WTC11 (cell line): ENCODE measurements around the gene POU2F1. TPM values are rescaled to one million over a fixed set of nuclear protein-coding genes. Genes with fewer than 3 reads are reported as not detected.

Experiments
- ATAC-seq: fragments of 200-7000 bp; cut with Tn5 transposase; 2 replicates; pipeline ENCODE4 v1.10.0; 2021; ENCODE audit warnings: mild to moderate bottlenecking, moderate library complexity
- CTCF ChIA-PET: fragments of 300-600 bp; sonication (Branson Sonifier 250); formaldehyde crosslinking; loops from one replicate; lab custom pipeline; 2021; ENCODE audit warnings: antibody characterized with exemption; lab: Charles Lee
- POLR2A ChIA-PET: fragments of 350-600 bp; sonication (Branson Sonifier 250); formaldehyde crosslinking; loops from one replicate; lab custom pipeline; 2021; ENCODE audit warnings: antibody characterized with exemption; lab: Charles Lee
- DNase-seq: peaks from one replicate; pipeline ENCODE4 v3.0.0; 2021; ENCODE audit warnings: low spot score
- H3K27ac Mint-ChIP-seq: 2 replicates; pipeline ENCODE4 v1.8.0; 2021; ENCODE audit warnings: mixed read lengths
- H3K27me3 Mint-ChIP-seq: 2 replicates; pipeline ENCODE4 v1.8.0; 2021; ENCODE audit warnings: low read depth, mild to moderate bottlenecking, moderate library complexity, mixed read lengths
- H3K36me3 Mint-ChIP-seq: 2 replicates; pipeline ENCODE4 v1.8.0; 2021; ENCODE audit warnings: mixed read lengths
- H3K4me1 Mint-ChIP-seq: 2 replicates; pipeline ENCODE4 v1.8.0; 2022; ENCODE audit warnings: mixed read lengths
- H3K4me3 Mint-ChIP-seq: 2 replicates; pipeline ENCODE4 v1.8.0; 2021; ENCODE audit warnings: mild to moderate bottlenecking, moderate library complexity, mixed read lengths
- H3K9me3 Mint-ChIP-seq: 2 replicates; pipeline ENCODE4 v1.8.0; 2021; ENCODE audit warnings: mixed read lengths
- ATF6 ChIP-seq: sonication (generic); formaldehyde crosslinking; IDR thresholded peaks from 2 replicates; pipeline ENCODE4 v1.8.1; 2023; ENCODE audit warnings: mild to moderate bottlenecking, missing genetic modification reagents
- FOXK1 ChIP-seq: sonication (generic); formaldehyde crosslinking; IDR thresholded peaks from 2 replicates; pipeline ENCODE4 v1.8.0; 2022; ENCODE audit warnings: mild to moderate bottlenecking, moderate library complexity, missing genetic modification reagents
- FOXP4 ChIP-seq: sonication (generic); formaldehyde crosslinking; IDR thresholded peaks from 2 replicates; pipeline ENCODE4 v1.8.0; 2022; ENCODE audit warnings: mild to moderate bottlenecking, missing genetic modification reagents
- GRHL2 ChIP-seq: fragments of 250-450 bp; sonication (Bioruptor Pico); IDR thresholded peaks from 2 replicates; pipeline ENCODE4 v1.8.0; 2022; ENCODE audit warnings: mild to moderate bottlenecking, moderate library complexity; ENCODE audit not compliant: insufficient replicate concordance, severe bottlenecking
- SP1 ChIP-seq: sonication (generic); formaldehyde crosslinking; conservative IDR thresholded peaks from 2 replicates; pipeline ENCODE4 v1.8.1; 2022; ENCODE audit warnings: missing genetic modification reagents
- TCF7 ChIP-seq: sonication (generic); formaldehyde crosslinking; IDR thresholded peaks from 2 replicates; pipeline ENCODE4 v1.8.0; 2022; ENCODE audit warnings: mild to moderate bottlenecking, low read depth, missing genetic modification reagents, moderate library complexity
- USF2 ChIP-seq: sonication (generic); formaldehyde crosslinking; IDR thresholded peaks from 2 replicates; pipeline ENCODE4 v1.8.1; 2023; ENCODE audit warnings: mild to moderate bottlenecking, missing genetic modification reagents, moderate library complexity
- ZNF532 ChIP-seq: fragments of 250-450 bp; sonication (Bioruptor Pico); IDR thresholded peaks from 2 replicates; pipeline ENCODE4 v1.9.0; 2021; ENCODE audit warnings: mild to moderate bottlenecking, borderline replicate concordance
- total RNA-seq: library from RNA; stranded (reverse); gene quantifications from 3 replicates; pipeline ENCODE4 v1.2.3, GENCODE V29; 2021
- TF ChIP-seq, protein P1 (sequence below): sonication (generic); formaldehyde crosslinking; IDR thresholded peaks from 2 replicates; pipeline ENCODE4 v1.8.1; 2023; ENCODE audit warnings: mild to moderate bottlenecking, moderate library complexity, missing genetic modification reagents
- TF ChIP-seq, protein P2 (sequence below): sonication (generic); formaldehyde crosslinking; IDR thresholded peaks from 2 replicates; pipeline ENCODE4 v1.8.1; 2023; ENCODE audit warnings: mild to moderate bottlenecking, missing genetic modification reagents, borderline replicate concordance
- TF ChIP-seq, protein P3 (sequence below): sonication (generic); formaldehyde crosslinking; IDR thresholded peaks from 2 replicates; pipeline ENCODE4 v1.8.0; 2022; ENCODE audit warnings: mild to moderate bottlenecking, missing genetic modification reagents
- TF ChIP-seq, protein P4 (sequence below): sonication (generic); formaldehyde crosslinking; IDR thresholded peaks from 2 replicates; pipeline ENCODE4 v1.8.1; 2022; ENCODE audit warnings: missing genetic modification reagents, borderline replicate concordance

POU2F1 gene
- total RNA-seq, 1 experiment from 2014 or later = 51.3 TPM

GRCh38 chr1:167190747-167191237 lies 29.9 kb upstream of the POU2F1 start (continued):
- TF ChIP-seq FOXP4 (no peak), FOXK1 (CRISPR knock-in tag) (no peak), ATF6 (CRISPR knock-in tag) (no peak), ZNF532 (CRISPR knock-in tag) (no peak)

GRCh38 chr1:167191958-167192357 lies 28.7 kb upstream of the POU2F1 start:
- ChIA-PET POLR2A (no interaction called here), CTCF (no interaction called here)
- Mint-ChIP-seq H3K27me3 (no peaks in the 10 kb centered on the region), H3K4me3 (no peak overlapping the region), H3K4me1 (peaks cover 22% of the 10 kb centered on the region), H3K27ac (no peak overlapping the region), H3K36me3 (no peaks in the 10 kb centered on the region), H3K9me3 (peaks cover 3% of the 10 kb centered on the region; the same call in 1 of the 2 replicates)
- DNase-seq = no peak
- no peak for ATAC-seq
- no peak for TF ChIP-seq FOXP4
- TF ChIP-seq, protein P1, sequence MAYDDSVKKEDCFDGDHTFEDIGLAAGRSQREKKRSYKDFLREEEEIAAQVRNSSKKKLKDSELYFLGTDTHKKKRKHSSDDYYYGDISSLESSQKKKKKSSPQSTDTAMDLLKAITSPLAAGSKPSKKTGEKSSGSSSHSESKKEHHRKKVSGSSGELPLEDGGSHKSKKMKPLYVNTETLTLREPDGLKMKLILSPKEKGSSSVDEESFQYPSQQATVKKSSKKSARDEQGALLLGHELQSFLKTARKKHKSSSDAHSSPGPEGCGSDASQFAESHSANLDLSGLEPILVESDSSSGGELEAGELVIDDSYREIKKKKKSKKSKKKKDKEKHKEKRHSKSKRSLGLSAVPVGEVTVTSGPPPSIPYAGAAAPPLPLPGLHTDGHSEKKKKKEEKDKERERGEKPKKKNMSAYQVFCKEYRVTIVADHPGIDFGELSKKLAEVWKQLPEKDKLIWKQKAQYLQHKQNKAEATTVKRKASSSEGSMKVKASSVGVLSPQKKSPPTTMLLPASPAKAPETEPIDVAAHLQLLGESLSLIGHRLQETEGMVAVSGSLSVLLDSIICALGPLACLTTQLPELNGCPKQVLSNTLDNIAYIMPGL (CRISPR knock-in tag) = no peak
- TF ChIP-seq GRHL2 = no peak
- TF ChIP-seq, protein P2, sequence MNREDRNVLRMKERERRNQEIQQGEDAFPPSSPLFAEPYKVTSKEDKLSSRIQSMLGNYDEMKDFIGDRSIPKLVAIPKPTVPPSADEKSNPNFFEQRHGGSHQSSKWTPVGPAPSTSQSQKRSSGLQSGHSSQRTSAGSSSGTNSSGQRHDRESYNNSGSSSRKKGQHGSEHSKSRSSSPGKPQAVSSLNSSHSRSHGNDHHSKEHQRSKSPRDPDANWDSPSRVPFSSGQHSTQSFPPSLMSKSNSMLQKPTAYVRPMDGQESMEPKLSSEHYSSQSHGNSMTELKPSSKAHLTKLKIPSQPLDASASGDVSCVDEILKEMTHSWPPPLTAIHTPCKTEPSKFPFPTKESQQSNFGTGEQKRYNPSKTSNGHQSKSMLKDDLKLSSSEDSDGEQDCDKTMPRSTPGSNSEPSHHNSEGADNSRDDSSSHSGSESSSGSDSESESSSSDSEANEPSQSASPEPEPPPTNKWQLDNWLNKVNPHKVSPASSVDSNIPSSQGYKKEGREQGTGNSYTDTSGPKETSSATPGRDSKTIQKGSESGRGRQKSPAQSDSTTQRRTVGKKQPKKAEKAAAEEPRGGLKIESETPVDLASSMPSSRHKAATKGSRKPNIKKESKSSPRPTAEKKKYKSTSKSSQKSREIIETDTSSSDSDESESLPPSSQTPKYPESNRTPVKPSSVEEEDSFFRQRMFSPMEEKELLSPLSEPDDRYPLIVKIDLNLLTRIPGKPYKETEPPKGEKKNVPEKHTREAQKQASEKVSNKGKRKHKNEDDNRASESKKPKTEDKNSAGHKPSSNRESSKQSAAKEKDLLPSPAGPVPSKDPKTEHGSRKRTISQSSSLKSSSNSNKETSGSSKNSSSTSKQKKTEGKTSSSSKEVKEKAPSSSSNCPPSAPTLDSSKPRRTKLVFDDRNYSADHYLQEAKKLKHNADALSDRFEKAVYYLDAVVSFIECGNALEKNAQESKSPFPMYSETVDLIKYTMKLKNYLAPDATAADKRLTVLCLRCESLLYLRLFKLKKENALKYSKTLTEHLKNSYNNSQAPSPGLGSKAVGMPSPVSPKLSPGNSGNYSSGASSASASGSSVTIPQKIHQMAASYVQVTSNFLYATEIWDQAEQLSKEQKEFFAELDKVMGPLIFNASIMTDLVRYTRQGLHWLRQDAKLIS (CRISPR knock-in tag) = no peak
- TF ChIP-seq USF2 = no peak
- no peak for TF ChIP-seq SP1 (CRISPR knock-in tag)
- TF ChIP-seq TCF7 = no peak
- TF ChIP-seq, protein P3, sequence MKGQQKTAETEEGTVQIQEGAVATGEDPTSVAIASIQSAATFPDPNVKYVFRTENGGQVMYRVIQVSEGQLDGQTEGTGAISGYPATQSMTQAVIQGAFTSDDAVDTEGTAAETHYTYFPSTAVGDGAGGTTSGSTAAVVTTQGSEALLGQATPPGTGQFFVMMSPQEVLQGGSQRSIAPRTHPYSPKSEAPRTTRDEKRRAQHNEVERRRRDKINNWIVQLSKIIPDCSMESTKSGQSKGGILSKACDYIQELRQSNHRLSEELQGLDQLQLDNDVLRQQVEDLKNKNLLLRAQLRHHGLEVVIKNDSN (CRISPR knock-in tag) = no peak
- TF ChIP-seq, protein P4, sequence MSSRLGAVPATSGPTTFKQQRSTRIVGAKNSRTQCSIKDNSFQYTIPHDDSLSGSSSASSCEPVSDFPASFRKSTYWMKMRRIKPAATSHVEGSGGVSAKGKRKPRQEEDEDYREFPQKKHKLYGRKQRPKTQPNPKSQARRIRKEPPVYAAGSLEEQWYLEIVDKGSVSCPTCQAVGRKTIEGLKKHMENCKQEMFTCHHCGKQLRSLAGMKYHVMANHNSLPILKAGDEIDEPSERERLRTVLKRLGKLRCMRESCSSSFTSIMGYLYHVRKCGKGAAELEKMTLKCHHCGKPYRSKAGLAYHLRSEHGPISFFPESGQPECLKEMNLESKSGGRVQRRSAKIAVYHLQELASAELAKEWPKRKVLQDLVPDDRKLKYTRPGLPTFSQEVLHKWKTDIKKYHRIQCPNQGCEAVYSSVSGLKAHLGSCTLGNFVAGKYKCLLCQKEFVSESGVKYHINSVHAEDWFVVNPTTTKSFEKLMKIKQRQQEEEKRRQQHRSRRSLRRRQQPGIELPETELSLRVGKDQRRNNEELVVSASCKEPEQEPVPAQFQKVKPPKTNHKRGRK = no peak
